ENCODE data around the gene PXMP2.
"Not testable (repeated sequence)": the region's sequence is repeated elsewhere in the genome, so short reads cannot be mapped to it uniquely, and the experiment has no call there.

The PXMP2 gene

GRCh38 chr12:132660052-132660451 is 27.3 kb upstream of the PXMP2 start:
- DNase-seq (ENCODE audit: low read depth, low spot score) = no peak

DNA sequence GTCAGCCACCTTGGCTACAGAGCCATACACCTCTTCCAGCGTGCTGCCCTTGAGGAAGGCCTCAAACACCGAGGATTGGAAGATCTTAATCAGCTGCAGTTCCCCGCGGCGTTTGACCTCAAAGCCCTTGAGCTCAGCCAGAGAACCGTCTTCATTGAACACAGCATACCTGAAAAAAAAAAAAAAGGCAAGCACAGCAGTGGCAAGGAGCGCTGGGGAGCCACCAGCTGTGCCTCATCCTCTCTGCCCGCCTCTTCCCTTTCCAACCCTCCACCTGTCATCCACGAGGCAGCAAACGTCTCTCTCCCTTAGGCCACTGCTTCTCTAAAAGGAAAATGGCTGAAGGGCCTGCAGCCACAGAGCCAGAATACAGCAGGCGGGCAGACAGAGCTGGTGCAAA is 26.4 kb upstream of the PXMP2 start:
- no peak for DNase-seq (ENCODE audit: low read depth, low spot score)

- no peak for DNase-seq (ENCODE audit: low read depth, low spot score)
Measured at GRCh38 chr12:132661972-132662371, 25.4 kb upstream of the PXMP2 start.

DNA sequence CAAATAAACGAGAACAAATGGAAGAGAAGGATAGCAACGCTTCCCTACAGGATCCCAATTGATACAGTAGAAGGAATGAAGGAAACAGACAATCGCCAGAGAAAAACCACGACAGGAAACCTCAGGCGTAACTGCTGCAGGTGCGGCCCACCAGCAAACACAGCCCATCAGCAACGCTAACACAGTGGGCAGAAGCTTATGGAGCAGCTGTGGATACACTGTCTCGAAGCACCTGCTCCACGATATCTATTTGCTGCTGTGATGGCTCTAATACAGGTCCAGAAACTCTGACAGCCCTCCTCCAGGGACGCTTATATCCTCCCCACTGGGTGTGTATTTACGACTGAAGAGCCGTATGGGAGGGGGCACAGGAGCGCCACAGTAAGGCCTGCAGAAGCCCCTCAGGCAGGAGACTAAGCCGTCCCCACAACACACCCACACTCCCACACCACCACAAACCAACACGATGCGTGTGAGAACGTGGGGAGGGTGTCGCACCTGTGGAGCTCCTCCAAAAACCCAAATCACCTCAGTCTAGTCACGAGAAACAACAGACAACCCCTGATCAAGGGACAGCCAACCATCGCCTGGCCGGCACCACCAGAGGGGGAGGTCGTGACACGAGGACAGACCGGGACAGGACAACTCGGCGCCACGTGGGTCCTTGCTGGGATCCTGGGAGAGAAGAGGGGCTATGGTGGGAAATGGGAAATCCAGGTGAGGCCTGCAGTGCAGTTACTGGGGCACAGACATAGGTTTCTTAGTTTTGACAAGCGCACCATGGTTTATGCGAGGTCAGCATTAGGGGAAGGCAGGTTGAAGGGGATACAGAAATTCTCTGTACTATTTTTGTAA is 24.3 kb upstream of the PXMP2 start:
- no peak for DNase-seq (ENCODE audit: low read depth, low spot score)

DNA sequence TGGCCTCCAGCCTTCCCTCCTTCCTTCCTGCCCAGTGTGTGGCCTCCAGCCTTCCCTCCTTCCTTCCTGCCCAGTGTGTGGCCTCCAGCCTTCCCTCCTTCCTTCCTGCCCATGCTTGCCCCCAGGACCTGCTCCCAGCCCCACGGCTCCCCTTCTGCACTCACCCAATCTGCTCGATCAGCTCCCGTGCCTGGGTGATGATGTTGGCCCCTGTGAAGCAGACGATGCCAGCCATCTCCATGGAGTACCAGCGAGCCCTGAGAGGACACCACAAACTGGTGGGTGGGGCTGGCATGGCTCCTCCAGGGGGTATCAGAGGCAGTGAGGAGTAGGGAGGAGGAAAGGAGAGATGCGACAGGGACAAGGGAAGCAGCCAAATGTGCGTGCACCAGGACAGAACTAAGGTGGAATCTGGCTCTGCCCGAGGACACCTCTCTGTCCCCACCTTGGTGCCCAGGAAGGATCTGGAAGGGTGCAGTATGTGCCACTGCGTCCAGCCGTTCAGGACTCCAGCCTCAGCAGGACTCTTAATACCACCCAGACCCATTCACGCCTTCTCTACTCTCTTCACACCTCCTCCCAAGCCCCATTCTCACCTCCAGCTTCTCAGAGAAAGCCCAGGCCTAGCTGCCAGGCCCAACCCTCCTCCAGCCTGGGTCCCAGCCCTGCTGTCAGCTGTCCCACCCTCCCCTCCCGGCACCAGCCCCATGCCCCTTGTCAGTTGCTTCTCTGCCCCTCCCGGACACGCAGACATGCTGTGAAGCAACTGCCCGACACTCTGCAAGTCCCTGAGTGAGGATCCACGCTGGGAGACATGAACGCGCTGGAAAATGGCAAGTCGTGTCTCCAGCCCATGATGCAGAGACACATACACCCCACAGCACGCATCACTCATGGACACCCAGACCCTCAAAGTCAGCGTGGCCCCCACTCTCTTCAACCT is 22.9 kb upstream of the PXMP2 start:
- DNase-seq (ENCODE audit: low read depth, low spot score) = no peak

DNA sequence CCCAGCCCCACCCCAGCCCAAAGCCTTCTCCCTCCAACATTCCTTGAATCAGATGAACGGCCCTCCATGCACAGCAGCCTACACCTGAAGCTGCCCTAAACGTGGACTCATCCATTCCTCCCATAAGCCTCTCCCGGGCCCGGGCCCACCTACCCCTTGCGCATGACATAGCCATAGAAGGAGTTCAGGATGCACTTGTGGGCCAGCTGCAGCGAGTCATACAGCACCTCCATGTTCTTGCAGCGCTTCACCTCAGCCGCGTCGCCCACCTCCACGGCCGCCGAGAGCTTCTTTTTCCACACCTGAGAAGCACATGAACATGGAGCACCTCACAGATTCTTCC is 22.3 kb upstream of the PXMP2 start:
- DNase-seq (ENCODE audit: low read depth, low spot score) = no peak

GRCh38 chr12:132665794-132666193 is 21.6 kb upstream of the PXMP2 start:
- DNase-seq (ENCODE audit: low read depth, low spot score) = no peak

DNA sequence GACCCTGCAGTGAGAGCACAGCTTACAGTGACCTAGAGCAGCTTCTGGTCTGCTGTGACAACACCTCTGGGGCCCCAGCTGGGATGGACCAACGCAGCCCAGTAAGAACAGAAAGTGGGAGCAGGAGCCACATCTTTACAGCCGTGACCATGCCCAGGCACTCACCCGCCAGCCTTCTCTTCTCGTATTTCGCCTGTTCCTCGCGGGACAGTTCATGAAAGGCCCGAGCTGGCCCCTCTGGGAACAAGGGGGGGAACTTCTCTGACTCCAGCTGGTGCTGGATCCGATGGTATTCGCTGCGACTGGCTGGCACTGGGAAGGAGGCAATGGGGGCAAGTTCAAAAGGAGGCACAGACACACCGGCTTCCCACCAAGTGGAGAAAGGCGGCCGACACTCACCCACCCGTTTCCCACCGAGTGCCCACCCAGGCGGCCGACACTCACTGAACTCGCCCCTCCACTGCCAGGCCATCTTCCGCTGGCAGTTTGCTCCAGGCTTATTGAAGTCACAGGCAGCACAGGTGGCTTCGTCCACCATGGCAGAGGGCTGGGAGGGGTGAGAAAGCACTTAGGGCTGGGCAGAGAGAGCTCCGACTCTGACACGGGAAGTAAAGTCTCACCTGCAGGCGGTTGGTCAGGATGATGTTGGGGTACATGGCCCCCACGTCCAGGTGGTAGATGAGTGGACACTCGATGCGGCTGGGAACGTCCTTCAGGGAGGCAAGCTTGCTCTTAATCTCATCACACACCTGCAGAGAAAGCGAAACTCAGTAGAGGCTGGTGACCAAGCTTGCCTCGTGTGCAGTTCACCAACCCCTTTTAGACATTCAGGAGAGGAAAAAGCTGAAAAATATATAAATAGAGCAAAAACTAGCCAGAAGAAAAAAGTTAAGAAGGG is 18.9 kb upstream of the PXMP2 start:
- no peak for DNase-seq (ENCODE audit: low read depth, low spot score)

- DNase-seq (ENCODE audit: low read depth, low spot score) = no peak
Measured at GRCh38 chr12:132669166-132669879, 18.1 kb upstream of the PXMP2 start.

- no peak for DNase-seq (ENCODE audit: low read depth, low spot score)
Measured at GRCh38 chr12:132672116-132672515, 15.3 kb upstream of the PXMP2 start.

DNA sequence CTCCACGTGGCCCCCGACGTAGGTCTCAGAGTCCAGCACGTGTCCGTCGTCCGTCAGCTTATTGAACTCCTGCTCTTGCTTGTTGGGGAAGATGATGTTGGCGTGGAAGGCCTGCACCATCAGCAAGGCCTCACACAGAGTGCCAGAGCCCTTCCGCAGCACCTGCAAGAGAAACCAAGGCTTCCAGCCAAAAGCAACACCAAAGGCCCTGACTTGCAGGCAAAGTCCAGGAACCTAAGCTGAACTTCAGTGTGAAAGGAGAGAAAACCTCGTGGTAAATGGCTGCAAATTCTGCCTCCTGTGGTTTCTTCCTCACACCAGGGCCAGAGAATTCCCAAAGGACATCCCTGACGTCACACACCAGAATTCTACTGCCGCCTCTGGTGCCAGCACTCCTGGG is 14.7 kb upstream of the PXMP2 start:
- no peak for DNase-seq (ENCODE audit: low read depth, low spot score)

- DNase-seq (ENCODE audit: low read depth, low spot score) = no peak
Measured at GRCh38 chr12:132673288-132674179, 13.9 kb upstream of the PXMP2 start.

- DNase-seq (ENCODE audit: low read depth, low spot score) = no peak
Measured at GRCh38 chr12:132674561-132674960, 12.8 kb upstream of the PXMP2 start.

DNA sequence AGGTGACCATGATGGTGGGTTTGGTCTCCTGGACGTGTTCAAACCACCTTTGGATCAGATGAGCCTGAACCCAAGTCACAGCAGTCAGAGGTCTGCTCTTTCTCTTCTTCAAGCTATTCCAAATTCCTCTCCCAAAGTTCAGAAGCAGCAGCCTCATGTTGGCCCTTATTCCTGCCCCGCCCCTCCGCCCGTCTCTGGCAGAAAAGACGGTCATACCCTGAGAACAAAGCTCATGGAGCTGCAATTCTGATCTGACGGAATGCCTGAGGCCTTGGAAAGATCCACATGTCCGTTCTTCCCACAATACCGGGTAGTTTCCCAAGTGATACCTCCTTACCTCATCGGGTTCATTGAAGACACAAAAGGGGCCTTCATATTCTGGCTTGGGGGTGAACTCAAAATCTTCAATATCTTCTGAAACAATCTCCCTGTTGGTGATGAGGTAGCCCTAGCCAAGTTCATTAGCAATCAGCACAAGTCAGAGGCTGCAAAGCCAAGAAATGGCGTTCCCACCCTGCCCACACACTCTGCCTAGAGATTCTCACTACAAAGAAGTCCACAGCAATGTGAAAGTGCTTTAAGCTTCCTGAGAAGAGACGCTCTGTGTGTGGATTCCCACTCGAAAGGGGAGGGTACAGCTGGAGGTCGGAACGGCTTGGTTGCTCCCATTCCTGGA is 11.5 kb upstream of the PXMP2 start:
- DNase-seq (ENCODE audit: low read depth, low spot score) = no peak

DNA sequence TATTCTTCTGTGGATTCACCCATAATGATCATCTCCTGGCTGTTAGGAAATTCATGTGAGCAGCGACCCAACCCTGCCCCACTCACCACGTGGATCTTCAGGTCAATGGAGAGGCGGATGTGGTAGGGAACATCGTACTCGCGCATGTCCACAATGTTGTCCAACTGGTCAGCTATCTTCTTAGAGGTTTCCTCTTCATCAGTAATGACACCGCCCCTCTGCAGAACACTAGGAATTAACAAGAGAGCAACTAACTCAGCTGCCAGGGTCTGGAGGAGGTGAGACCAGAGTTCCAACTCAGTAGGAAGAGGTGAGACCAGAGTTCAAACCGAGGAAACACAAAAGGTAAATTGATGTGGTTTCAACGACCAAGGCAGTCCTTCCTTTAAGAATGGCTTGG is 9.9 kb upstream of the PXMP2 start:
- DNase-seq (ENCODE audit: low read depth, low spot score) = no peak

GRCh38 chr12:132685400-132685799 is 2.0 kb upstream of the PXMP2 start:
- DNase-seq (ENCODE audit: low read depth, low spot score) = no peak

GRCh38 chr12:132686825-132687210 is 569 bp upstream of the PXMP2 start:
- DNase-seq (ENCODE audit: low read depth, low spot score) = no peak

DNA sequence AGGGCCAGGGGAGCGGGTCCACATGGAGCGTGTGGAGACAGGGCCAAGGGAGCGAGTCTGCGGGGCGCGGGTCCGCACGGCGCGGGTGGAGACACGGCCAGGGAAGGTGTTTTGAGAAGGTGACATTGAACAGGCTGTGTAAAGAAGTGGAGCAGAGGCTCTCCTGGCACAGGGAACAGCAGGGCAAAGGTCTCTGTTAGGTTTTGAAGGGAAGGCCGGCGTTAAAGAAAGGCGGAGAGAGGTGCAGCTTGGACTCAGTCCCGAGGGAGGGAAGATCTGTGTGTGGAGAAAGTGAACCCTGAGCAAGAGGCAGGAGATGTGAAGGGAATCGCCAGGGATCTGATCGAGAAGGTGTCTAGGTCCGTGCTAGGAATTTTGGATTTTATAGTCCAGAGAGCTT is 1.8 kb downstream of the PXMP2 start:
- DNase-seq (ENCODE audit: low read depth, low spot score) = no peak

GRCh38 chr12:132690112-132690511 is 2.7 kb downstream of the PXMP2 start:
- no peak for DNase-seq (ENCODE audit: low read depth, low spot score)

- not testable (repeated sequence) for DNase-seq (ENCODE audit: low read depth, low spot score)
Measured at GRCh38 chr12:132692030-132692429, 4.6 kb downstream of the PXMP2 start.

Measured in activated naive CD8-positive, alpha-beta T cell treated with anti-CD3 and anti-CD28 coated beads, Interleukin-2, amount 50 U/mL, for 16 hours (primary cell).